HepG2 (cell line): ENCODE measurements around the gene ACACB. TPM values are rescaled to one million over a fixed set of nuclear protein-coding genes. Genes with fewer than 3 reads are reported as not detected.

Experiments used
- BCL6 ChIP-seq: IDR thresholded peaks from 2 replicates; pipeline ENCODE4 v1.6.1; 2016; ENCODE audit warnings: missing genetic modification reagents, missing compliant biosample characterization
- CBX5 ChIP-seq: sonication (generic); formaldehyde crosslinking; IDR thresholded peaks from 2 replicates; pipeline ENCODE4 v1.4.0; 2020; ENCODE audit warnings: missing genetic modification reagents, borderline replicate concordance
- CCDC6 ChIP-seq: sonication (generic); formaldehyde crosslinking; IDR thresholded peaks from 2 replicates; pipeline ENCODE4 v1.8.1; 2022; ENCODE audit warnings: mild to moderate bottlenecking, missing genetic modification reagents, moderate library complexity
- CEBPB ChIP-seq: IDR thresholded peaks from 2 replicates; pipeline ENCODE4 v1.6.1; 2011; ENCODE audit warnings: low read depth, low read length, improper control_type of control experiment, borderline replicate concordance
- CHD4 ChIP-seq: fragments of 200-600 bp; sonication (generic); IDR thresholded peaks from 2 replicates; pipeline ENCODE4 v1.7.0; 2017; ENCODE audit warnings: mild to moderate bottlenecking, low read length, borderline replicate concordance
- ELF3 ChIP-seq: IDR thresholded peaks from 2 replicates; pipeline ENCODE4 v1.6.1; 2016; ENCODE audit warnings: missing genetic modification reagents, missing compliant biosample characterization
- FLYWCH1 ChIP-seq: sonication (generic); formaldehyde crosslinking; IDR thresholded peaks from 2 replicates; pipeline ENCODE4 v1.8.1; 2023; ENCODE audit warnings: mild to moderate bottlenecking, missing genetic modification reagents
- FOSL2 ChIP-seq: sonication (generic); formaldehyde crosslinking; IDR thresholded peaks from 2 replicates; pipeline ENCODE4 v1.4.0; 2020; ENCODE audit warnings: missing genetic modification reagents
- GPN1 ChIP-seq: sonication (generic); formaldehyde crosslinking; IDR thresholded peaks from 2 replicates; pipeline ENCODE4 v1.5.1; 2020; ENCODE audit warnings: missing genetic modification reagents, borderline replicate concordance
- ISX ChIP-seq: sonication (generic); formaldehyde crosslinking; conservative IDR thresholded peaks from 2 replicates; pipeline ENCODE4 v1.5.0; 2020; ENCODE audit warnings: missing genetic modification reagents
- JARID2 ChIP-seq: sonication (generic); formaldehyde crosslinking; IDR thresholded peaks from 2 replicates; pipeline ENCODE4 v1.8.1; 2023; ENCODE audit warnings: missing genetic modification reagents, inconsistent platforms; ENCODE audit not compliant: insufficient replicate concordance
- NCOA2 ChIP-seq: sonication (generic); formaldehyde crosslinking; IDR thresholded peaks from 2 replicates; pipeline ENCODE4 v1.8.0; 2022; ENCODE audit warnings: inconsistent platforms
- NFYB ChIP-seq: sonication (generic); formaldehyde crosslinking; IDR thresholded peaks from 2 replicates; pipeline ENCODE4 v1.4.0; 2020; ENCODE audit warnings: missing genetic modification reagents
- NKX3-1 ChIP-seq: sonication (generic); formaldehyde crosslinking; IDR thresholded peaks from 2 replicates; pipeline ENCODE4 v1.5.0; 2020; ENCODE audit warnings: missing genetic modification reagents
- PRPF4 ChIP-seq: fragments of 200-400 bp; formaldehyde crosslinking; IDR thresholded peaks from 2 replicates; pipeline ENCODE4 v1.6.1; 2016; ENCODE audit warnings: low read length, low read depth; ENCODE audit not compliant: poor library complexity, severe bottlenecking
- REL ChIP-seq: sonication (generic); formaldehyde crosslinking; conservative IDR thresholded peaks from 2 replicates; pipeline ENCODE4 v1.8.0; 2022; ENCODE audit warnings: mild to moderate bottlenecking, missing genetic modification reagents, moderate library complexity
- SALL2 ChIP-seq: sonication (generic); formaldehyde crosslinking; IDR thresholded peaks from 2 replicates; pipeline ENCODE4 v1.8.1; 2023; ENCODE audit warnings: mild to moderate bottlenecking, missing genetic modification reagents, inconsistent platforms
- SOX6 ChIP-seq, 2 experiments: fragments of 450-650 bp in 1 of 2; sonication (generic) in 1 of 2; formaldehyde crosslinking in 1 of 2; IDR thresholded peaks; 2 replicates each; pipeline versions ENCODE4 v1.4.0 to v1.6.1; 2017 to 2020; ENCODE audit warnings: antibody characterized with exemption in 1 of 2, mild to moderate bottlenecking in 1 of 2, missing genetic modification reagents in 1 of 2
- SRY ChIP-seq: sonication (generic); formaldehyde crosslinking; IDR thresholded peaks from 2 replicates; pipeline ENCODE4 v1.8.0; 2022; ENCODE audit warnings: mild to moderate bottlenecking, missing genetic modification reagents
- ZBTB8A ChIP-seq: sonication (generic); formaldehyde crosslinking; IDR thresholded peaks from 2 replicates; pipeline ENCODE4 v1.4.0; 2020; ENCODE audit warnings: mild to moderate bottlenecking, low read depth, missing genetic modification reagents, borderline replicate concordance
- ZNF10 ChIP-seq: sonication (generic); formaldehyde crosslinking; IDR thresholded peaks from 2 replicates; pipeline ENCODE4 v1.4.0; 2020; ENCODE audit warnings: mild to moderate bottlenecking, low read depth, missing genetic modification reagents, borderline replicate concordance
- ZNF333 ChIP-seq: sonication (generic); formaldehyde crosslinking; IDR thresholded peaks from 2 replicates; pipeline ENCODE4 v1.4.0; 2020; ENCODE audit warnings: mild to moderate bottlenecking, missing genetic modification reagents, borderline replicate concordance
- ZNF766 ChIP-seq: sonication (generic); formaldehyde crosslinking; IDR thresholded peaks from 2 replicates; pipeline ENCODE4 v1.5.0; 2020; ENCODE audit warnings: missing genetic modification reagents, borderline replicate concordance
- ZUFSP ChIP-seq: sonication (generic); formaldehyde crosslinking; IDR thresholded peaks from 2 replicates; pipeline ENCODE4 v1.9.0; 2021; ENCODE audit warnings: missing genetic modification reagents, mild to moderate bottlenecking, borderline replicate concordance
- polyA plus RNA-seq, 8 experiments: library from polyadenylated mRNA; depleted of rRNA in 3 of 8; stranded (reverse) in 7 of 8; unstranded in 1 of 8; fragments of >200 nt; fragmentation: Illumina TruSeq in 4 of 8; extraction: Trizol in 4 of 8; gene quantifications; 2 replicates each; pipeline versions ENCODE4 v1.2.1 to v1.2.3, GENCODE V29; 2011 to 2016; ENCODE audit warnings: low read depth in 4 of 8, missing spikeins in 1 of 8, mixed read lengths in 1 of 8; ENCODE audit not compliant: insufficient read depth in 1 of 8
- total RNA-seq, 5 experiments: library from RNA; depleted of rRNA; stranded (reverse); fragments of >200 nt; fragmentation: Illumina TruSeq; extraction: Trizol; gene quantifications; 2 replicates each; pipeline ENCODE4 v1.2.3, GENCODE V29; 2016; ENCODE audit warnings: low read depth in 1 of 5
- TF ChIP-seq, protein P1 (sequence below): sonication (generic); formaldehyde crosslinking; IDR thresholded peaks from 2 replicates; pipeline ENCODE4 v1.5.1; 2020; ENCODE audit warnings: mild to moderate bottlenecking, missing genetic modification reagents, moderate library complexity
- TF ChIP-seq, protein P2 (sequence below): sonication (generic); formaldehyde crosslinking; conservative IDR thresholded peaks from 2 replicates; pipeline ENCODE4 v1.8.0; 2022; ENCODE audit warnings: mild to moderate bottlenecking, moderate library complexity, missing genetic modification reagents

Gene ACACB
- total and polyA plus RNA-seq, 2 of the 13 experiments (the other 11 are each of a cell fraction or from before 2014, with no cell fraction given) = 6.2 to 8.6 TPM

DNA sequence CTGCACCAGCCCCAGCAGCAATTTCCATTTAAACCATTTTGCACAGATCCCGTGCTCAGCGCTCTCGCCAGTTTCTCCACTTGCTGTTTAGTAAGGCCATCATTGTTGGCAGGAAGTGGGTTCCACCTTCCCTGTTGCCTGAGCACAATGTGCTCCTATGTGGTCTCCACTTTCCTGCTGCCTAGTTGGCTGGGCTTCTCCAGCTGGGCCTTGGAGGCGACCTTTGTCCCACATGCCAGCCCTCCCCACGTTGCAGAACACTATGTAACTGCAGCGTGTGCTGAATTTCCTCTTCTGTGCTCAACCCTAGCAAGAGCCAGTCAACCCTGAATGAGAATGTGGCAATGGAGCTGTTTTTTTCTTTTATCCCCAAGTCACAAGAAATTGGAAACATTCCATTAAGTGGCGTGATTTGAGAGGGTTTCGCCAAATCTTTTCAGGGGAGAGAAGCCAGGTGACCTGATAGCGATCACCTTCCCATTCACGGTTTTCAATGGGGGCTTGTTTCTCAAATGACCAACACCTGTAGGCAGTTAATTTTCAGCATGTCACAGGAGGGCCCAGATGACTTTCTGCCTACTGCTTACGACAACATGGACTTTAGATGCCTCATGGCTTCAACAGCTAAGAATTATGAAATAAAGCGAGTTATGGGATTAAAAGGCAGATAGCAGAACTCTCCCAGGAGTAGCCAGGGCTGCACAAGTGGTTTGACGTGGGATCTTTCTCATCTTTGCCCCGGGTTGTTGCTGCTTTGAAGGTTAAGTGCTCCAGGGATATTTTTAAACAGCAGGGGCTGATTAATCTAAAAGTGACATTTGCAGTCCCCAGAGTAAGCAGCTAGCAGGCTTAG, at the start of gene ACACB (continued):
- TF ChIP-seq, protein P1, sequence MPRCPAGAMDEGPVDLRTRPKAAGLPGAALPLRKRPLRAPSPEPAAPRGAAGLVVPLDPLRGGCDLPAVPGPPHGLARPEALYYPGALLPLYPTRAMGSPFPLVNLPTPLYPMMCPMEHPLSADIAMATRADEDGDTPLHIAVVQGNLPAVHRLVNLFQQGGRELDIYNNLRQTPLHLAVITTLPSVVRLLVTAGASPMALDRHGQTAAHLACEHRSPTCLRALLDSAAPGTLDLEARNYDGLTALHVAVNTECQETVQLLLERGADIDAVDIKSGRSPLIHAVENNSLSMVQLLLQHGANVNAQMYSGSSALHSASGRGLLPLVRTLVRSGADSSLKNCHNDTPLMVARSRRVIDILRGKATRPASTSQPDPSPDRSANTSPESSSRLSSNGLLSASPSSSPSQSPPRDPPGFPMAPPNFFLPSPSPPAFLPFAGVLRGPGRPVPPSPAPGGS (CRISPR knock-in tag) = no peak
- TF ChIP-seq NCOA2 (CRISPR knock-in tag) (peak; percentile 73), ZNF333 (no peak), CCDC6 (CRISPR knock-in tag) (0 out of 2 replicates have a peak, but pooled peaks have one; percentile 31), CEBPB (peak; percentile 50; the same call in 1 of the 2 replicates), SALL2 (no peak), SRY (CRISPR knock-in tag) (no peak), SOX6 (IDR thresholded peaks at IDR 0.05) (no peak), SOX6 (CRISPR knock-in tag; IDR thresholded peaks at IDR 0.05) (peak; percentile 52; the same call in 1 of the 2 replicates), ZBTB8A (CRISPR knock-in tag) (no peak), ZNF766 (CRISPR knock-in tag) (no peak; the same call in 1 of the 2 replicates), ISX (CRISPR knock-in tag) (no peak), NFYB (CRISPR knock-in tag) (0 out of 2 replicates have a peak, but pooled peaks have one; percentile 28), NKX3-1 (CRISPR knock-in tag) (no peak), BCL6 (CRISPR knock-in tag) (peak; percentile 45), FOSL2 (peak; percentile 58), FLYWCH1 (CRISPR knock-in tag) (no peak), CHD4 (no peak), REL (CRISPR knock-in tag) (no peak), CBX5 (CRISPR knock-in tag) (peak; percentile 50; the same call in 1 of the 2 replicates), GPN1 (CRISPR knock-in tag) (no peak), ZUFSP (CRISPR knock-in tag) (no peak), PRPF4 (no peak), JARID2 (CRISPR knock-in tag) (no peak), ZNF10 (CRISPR knock-in tag) (no peak), ELF3 (CRISPR knock-in tag) (peak; percentile 90)
- TF ChIP-seq, protein P2, sequence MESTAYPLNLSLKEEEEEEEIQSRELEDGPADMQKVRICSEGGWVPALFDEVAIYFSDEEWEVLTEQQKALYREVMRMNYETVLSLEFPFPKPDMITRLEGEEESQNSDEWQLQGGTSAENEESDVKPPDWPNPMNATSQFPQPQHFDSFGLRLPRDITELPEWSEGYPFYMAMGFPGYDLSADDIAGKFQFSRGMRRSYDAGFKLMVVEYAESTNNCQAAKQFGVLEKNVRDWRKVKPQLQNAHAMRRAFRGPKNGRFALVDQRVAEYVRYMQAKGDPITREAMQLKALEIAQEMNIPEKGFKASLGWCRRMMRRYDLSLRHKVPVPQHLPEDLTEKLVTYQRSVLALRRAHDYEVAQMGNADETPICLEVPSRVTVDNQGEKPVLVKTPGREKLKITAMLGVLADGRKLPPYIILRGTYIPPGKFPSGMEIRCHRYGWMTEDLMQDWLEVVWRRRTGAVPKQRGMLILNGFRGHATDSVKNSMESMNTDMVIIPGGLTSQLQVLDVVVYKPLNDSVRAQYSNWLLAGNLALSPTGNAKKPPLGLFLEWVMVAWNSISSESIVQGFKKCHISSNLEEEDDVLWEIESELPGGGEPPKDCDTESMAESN (CRISPR knock-in tag) = no peak
